Effector CD8-positive, alpha-beta T cell (primary cell): ENCODE results near the gene PRF1.

Experiments used
- DNase-seq: peaks from one replicate; lab custom pipeline; 2025; lab: John Stamatoyannopoulos, UW

PRF1 gene

GRCh38 chr10:70559861-70560260 is 42.7 kb downstream of the PRF1 start:
- DNase-seq = no peak

GRCh38 chr10:70558871-70559810 is 43.4 kb downstream of the PRF1 start:
- DNase-seq = peak; percentile 52

- DNase-seq = no peak
These were observed 44.2 kb downstream of the PRF1 start for GRCh38 chr10:70558295-70558694.

GRCh38 chr10:70557876-70558275 is 44.7 kb downstream of the PRF1 start:
- DNase-seq = no peak

GRCh38 chr10:70557086-70557845 is 45.3 kb downstream of the PRF1 start:
- no peak for DNase-seq

- DNase-seq = no peak
These were observed 47.2 kb downstream of the PRF1 start for GRCh38 chr10:70555371-70555770.

GRCh38 chr10:70552586-70552985 is 50.0 kb downstream of the PRF1 start:
- no peak for DNase-seq

- DNase-seq = no peak
These were observed 50.5 kb downstream of the PRF1 start for GRCh38 chr10:70551971-70552422.

- no peak for DNase-seq
These were observed 51.1 kb downstream of the PRF1 start for GRCh38 chr10:70551466-70551865.

GRCh38 chr10:70550459-70550858 is 52.1 kb downstream of the PRF1 start:
- DNase-seq = no peak

GRCh38 chr10:70549962-70550458 is 52.5 kb downstream of the PRF1 start:
- DNase-seq = peak; percentile 67

GRCh38 chr10:70549351-70549961 is 53.1 kb downstream of the PRF1 start:
- DNase-seq = no peak
